Measurements from ENCODE around the gene BCL2L11.

DNA sequence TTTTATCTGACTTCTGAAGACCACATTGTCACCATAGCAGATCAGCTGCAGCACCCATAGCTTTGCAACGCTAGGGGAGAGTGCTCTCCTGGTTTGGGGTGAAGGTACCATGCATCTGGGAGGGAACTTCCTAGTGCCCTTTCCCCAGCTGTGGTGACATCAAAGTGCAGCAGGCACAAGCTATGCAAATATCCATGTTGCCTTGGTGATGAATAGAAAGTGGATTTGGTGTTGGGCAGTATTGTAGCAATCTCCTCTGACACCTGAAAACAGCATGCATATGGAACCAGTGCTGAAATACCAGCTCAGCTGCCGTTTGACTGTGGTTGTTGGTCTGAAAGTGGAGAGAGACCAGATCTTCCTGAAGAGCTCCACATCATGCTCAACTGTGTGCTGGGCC is 37.1 kb downstream of the BCL2L11 start:
- TF ChIP-seq MYC (IDR thresholded peaks at IDR 0.05; ENCODE audit: low read depth, low read length) (no peak), MYC (CRISPR knock-in tag; IDR thresholded peaks at IDR 0.05; ENCODE audit: borderline replicate concordance, low read depth) (no peak)
- TF ChIP-seq, protein P1, sequence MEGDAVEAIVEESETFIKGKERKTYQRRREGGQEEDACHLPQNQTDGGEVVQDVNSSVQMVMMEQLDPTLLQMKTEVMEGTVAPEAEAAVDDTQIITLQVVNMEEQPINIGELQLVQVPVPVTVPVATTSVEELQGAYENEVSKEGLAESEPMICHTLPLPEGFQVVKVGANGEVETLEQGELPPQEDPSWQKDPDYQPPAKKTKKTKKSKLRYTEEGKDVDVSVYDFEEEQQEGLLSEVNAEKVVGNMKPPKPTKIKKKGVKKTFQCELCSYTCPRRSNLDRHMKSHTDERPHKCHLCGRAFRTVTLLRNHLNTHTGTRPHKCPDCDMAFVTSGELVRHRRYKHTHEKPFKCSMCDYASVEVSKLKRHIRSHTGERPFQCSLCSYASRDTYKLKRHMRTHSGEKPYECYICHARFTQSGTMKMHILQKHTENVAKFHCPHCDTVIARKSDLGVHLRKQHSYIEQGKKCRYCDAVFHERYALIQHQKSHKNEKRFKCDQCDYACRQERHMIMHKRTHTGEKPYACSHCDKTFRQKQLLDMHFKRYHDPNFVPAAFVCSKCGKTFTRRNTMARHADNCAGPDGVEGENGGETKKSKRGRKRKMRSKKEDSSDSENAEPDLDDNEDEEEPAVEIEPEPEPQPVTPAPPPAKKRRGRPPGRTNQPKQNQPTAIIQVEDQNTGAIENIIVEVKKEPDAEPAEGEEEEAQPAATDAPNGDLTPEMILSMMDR (IDR thresholded peaks at IDR 0.05 in 2 of 3, conservative IDR thresholded peaks at IDR 0.05 in 1 of 3; ENCODE audit: insufficient read depth in 2 of 3, low read depth in 1 of 3, low read length in 3 of 3), result no peak
